ENCODE data around the gene ABCC8. TPM values are rescaled to one million over a fixed set of nuclear protein-coding genes. Genes with fewer than 3 reads are reported as not detected.

Gene ABCC8
- polyA plus RNA-seq, 4 donors, result 0.81 to 11.2 (median 3.6) TPM

DNA sequence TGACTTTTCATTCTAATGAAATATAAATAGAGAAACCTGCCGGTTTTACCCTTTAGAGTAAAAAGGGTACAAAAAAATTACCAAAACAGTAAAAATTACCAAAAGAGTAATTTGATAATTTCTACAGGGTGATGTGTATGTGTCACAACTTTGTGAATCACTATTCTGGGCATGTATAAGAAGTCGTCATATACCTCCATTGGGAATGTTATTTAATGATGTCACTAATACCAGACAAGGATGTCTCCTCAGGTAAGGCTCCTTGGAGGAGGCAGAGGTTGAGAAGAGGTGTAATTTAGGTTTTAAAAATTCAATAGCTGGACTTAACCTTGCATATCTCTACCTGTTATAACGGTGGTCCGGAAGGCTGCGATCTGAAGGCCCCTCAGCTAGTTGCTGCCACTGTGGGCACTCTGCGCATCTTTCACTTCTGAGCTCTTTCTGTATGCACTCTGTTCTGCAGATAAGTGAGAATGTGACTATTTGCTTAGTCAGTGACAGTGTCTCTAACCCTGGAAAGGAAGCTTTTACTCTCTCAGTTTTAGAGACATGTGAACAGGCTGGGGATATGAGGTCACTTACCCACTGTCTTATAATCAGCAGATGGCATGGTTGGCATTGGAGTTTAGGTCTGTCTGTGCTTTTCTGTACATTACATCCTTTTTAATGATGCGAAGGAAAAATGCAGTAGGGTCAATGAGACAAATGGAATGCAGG is 126.0 kb downstream of the ABCC8 start:
- peaks cover 0 to 10% (median 0%) of the 10 kb centered on the region in 3 donors for H3K4me1 ChIP-seq (ENCODE audit: control insufficient read depth in 3 of 3, insufficient read depth in 2 of 3, low read depth in 1 of 3, low read length in 2 of 3)
- WGBS, 3 donors, result 89 to 93% (median 93%) methylated on average over 7 of the region's 7 CpGs
- H3K4me3 ChIP-seq (ENCODE audit: low read depth in 1 of 3, low read length in 3 of 3), result no peak overlapping the region
- peaks cover 0 to 2% of the 10 kb centered on the region in 2 donors for H3K9me3 ChIP-seq (ENCODE audit: control insufficient read depth in 2 of 2, insufficient read depth in 1 of 2, low read depth in 1 of 2, low read length in 1 of 2)
- no peak overlapping the region for H3K27ac ChIP-seq (ENCODE audit: low read depth in 1 of 3, low read length in 2 of 3)
- H3K36me3 ChIP-seq (ENCODE audit: control insufficient read depth in 3 of 3, insufficient read depth in 2 of 3, low read depth in 1 of 3, low read length in 3 of 3), result peaks cover 0 to under 1% (median 0%) of the 10 kb centered on the region in 3 donors
- H3K27me3 ChIP-seq (ENCODE audit: control insufficient read depth in 3 of 3, insufficient read depth in 3 of 3, low read length in 3 of 3), result peaks cover 0 to 14% (median 0%) of the 10 kb centered on the region in 3 donors
- FAIRE-seq (no peak), DNase-seq (no peak)

DNA sequence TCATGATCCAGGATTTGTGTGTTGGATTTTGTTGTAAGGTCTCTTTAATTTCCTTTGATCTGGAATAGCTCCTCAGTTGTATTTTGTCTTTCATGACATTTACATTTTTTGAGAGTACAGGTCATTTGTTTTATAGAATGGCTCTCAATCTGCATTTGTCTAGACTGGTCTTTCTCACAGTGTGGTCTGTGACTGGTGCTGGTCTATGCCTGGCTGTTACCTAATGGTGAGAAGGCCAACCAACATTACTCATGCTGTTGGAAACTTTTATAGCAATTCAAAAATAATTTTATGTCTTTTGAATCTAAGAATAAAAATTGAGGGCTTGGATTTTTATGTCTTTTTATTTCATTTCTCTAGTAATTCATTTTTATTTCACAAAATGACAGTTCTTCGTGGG is 129.0 kb downstream of the ABCC8 start:
- Histone ChIP-seq H3K4me1 (ENCODE audit: control insufficient read depth in 3 of 3, insufficient read depth in 2 of 3, low read depth in 1 of 3, low read length in 2 of 3) (peaks cover 0 to 8% (median 0%) of the 10 kb centered on the region in 3 donors), H3K36me3 (ENCODE audit: control insufficient read depth in 3 of 3, insufficient read depth in 2 of 3, low read depth in 1 of 3, low read length in 3 of 3) (no peaks in the 10 kb centered on the region), H3K27ac (ENCODE audit: low read depth in 1 of 3, low read length in 2 of 3) (no peak overlapping the region), H3K4me3 (ENCODE audit: low read depth in 1 of 3, low read length in 3 of 3) (no peak overlapping the region), H3K27me3 (ENCODE audit: control insufficient read depth in 3 of 3, insufficient read depth in 3 of 3, low read length in 3 of 3) (peaks cover 0 to 12% (median 0%) of the 10 kb centered on the region in 3 donors), H3K9me3 (ENCODE audit: control insufficient read depth in 2 of 2, insufficient read depth in 1 of 2, low read depth in 1 of 2, low read length in 1 of 2) (no peaks in the 10 kb centered on the region)
- WGBS, 3 donors, result 74 to 94% (median 75%) methylated on average over 1 of the region's 1 CpG
- no peak for FAIRE-seq
- no peak for DNase-seq

DNA sequence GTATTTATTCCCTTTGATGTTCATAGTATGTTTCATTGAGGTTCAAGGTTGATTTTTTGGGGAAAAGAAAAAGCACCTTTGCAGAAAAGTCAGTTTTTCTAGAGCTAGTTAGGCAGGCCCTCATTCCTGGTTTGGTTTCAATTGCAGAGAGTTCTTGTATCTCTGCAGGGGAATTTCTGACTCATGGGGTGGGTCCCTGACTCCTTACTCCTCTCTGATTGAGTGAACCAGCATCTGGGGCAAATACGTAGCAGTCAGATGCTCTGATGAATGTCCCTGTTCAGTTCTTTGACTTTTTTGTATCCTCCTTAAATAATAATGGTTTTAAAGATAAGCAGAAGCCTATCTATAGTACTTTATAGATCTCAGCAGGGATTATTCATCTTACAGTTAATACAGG is 132.7 kb downstream of the ABCC8 start:
- FAIRE-seq, result no peak
- Histone ChIP-seq H3K9me3 (ENCODE audit: control insufficient read depth in 2 of 2, insufficient read depth in 1 of 2, low read depth in 1 of 2, low read length in 1 of 2) (no peaks in the 10 kb centered on the region), H3K4me1 (ENCODE audit: control insufficient read depth in 3 of 3, insufficient read depth in 2 of 3, low read depth in 1 of 3, low read length in 2 of 3) (no peaks in the 10 kb centered on the region), H3K36me3 (ENCODE audit: control insufficient read depth in 3 of 3, insufficient read depth in 2 of 3, low read depth in 1 of 3, low read length in 3 of 3) (no peaks in the 10 kb centered on the region), H3K27me3 (ENCODE audit: control insufficient read depth in 3 of 3, insufficient read depth in 3 of 3, low read length in 3 of 3) (no peaks in the 10 kb centered on the region), H3K4me3 (ENCODE audit: low read depth in 1 of 3, low read length in 3 of 3) (no peak overlapping the region), H3K27ac (ENCODE audit: low read depth in 1 of 3, low read length in 2 of 3) (no peak overlapping the region)
- 88 to 89% (median 88%) methylated on average over 1 of the region's 1 CpG for WGBS, 3 donors
- no peak for DNase-seq

DNA sequence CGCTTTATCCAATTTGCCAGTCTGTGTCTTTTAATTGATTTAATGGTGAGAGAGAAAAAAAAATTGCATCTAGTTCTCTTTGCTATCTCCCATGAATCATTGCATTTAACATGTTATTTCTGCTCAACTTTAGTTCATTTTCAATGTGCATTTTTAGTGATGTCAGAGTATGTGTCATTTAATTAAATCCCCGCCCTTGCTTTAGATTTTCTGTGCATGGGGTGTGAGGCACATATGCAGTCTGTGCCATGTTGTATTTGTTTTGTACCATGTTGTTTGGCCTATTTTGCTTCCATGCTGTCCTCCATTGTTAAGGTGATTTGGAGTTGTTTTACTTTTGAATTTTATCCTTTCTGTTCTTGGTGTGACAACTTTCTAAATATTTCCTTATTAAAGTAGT is 133.4 kb downstream of the ABCC8 start:
- Histone ChIP-seq H3K4me3 (ENCODE audit: low read depth in 1 of 3, low read length in 3 of 3) (no peak overlapping the region), H3K36me3 (ENCODE audit: control insufficient read depth in 3 of 3, insufficient read depth in 2 of 3, low read depth in 1 of 3, low read length in 3 of 3) (no peaks in the 10 kb centered on the region), H3K9me3 (ENCODE audit: control insufficient read depth in 2 of 2, insufficient read depth in 1 of 2, low read depth in 1 of 2, low read length in 1 of 2) (no peaks in the 10 kb centered on the region), H3K27ac (ENCODE audit: low read depth in 1 of 3, low read length in 2 of 3) (no peak overlapping the region), H3K4me1 (ENCODE audit: control insufficient read depth in 3 of 3, insufficient read depth in 2 of 3, low read depth in 1 of 3, low read length in 2 of 3) (no peaks in the 10 kb centered on the region), H3K27me3 (ENCODE audit: control insufficient read depth in 3 of 3, insufficient read depth in 3 of 3, low read length in 3 of 3) (no peaks in the 10 kb centered on the region)
- FAIRE-seq (no peak), DNase-seq (no peak)
- WGBS, 3 donors, result 95 to 100% (median 99%) methylated on average over 2 of the region's 2 CpGs

Other genes with a start within 250 kb of the ABCC8 start
- 10 to 100 TPM in 3 of 4 donors, 1 to 10 TPM in 1; 5.4 to 88.2 (median 27.7) TPM for gene NUCB2, start 200.1 kb downstream of the ABCC8 start, polyA plus RNA-seq
- gene NCR3LG1, start 125.0 kb downstream of the ABCC8 start, polyA plus RNA-seq, result 10 to 100 TPM in 1 of 4 donors, 1 to 10 TPM in 1, under 1 TPM in 2; 0.22 to 19.8 (median 2.7) TPM
- gene KCNJ11, start 88.2 kb downstream of the ABCC8 start, polyA plus RNA-seq, result 1 to 10 TPM in 2 of 4 donors, not detected in 2; 1.9 to 3.7 TPM
- gene USH1C, start 67.6 kb upstream of the ABCC8 start, polyA plus RNA-seq, result 100 to 1,000 TPM in 3 of 4 donors, 10 to 100 TPM in 1; 86.2 to 309 (median 297) TPM
- gene OTOG, start 70.4 kb upstream of the ABCC8 start, polyA plus RNA-seq, result under 1 TPM in 2 of 4 donors, not detected in 2; 0.04 TPM
- gene MYOD1, start 242.7 kb upstream of the ABCC8 start, polyA plus RNA-seq, result under 1 TPM in 1 of 4 donors, not detected in 3; 0.15 TPM

Data from small intestine (tissue), 7 donors.